Esophagus muscularis mucosa (tissue), 3 donors: ENCODE data around the gene ANXA7.

Source experiments
- POLR2A ChIP-seq: fragments of 450-650 bp; IDR thresholded peaks from one replicate; pipeline ENCODE4 v1.6.1; 2017; ENCODE audit warnings: antibody characterized with exemption, moderate library complexity, mild to moderate bottlenecking, low read depth
- POLR2AphosphoS5 ChIP-seq, 2 donors: sonication (generic); formaldehyde crosslinking; IDR thresholded peaks; one replicate each; pipeline ENCODE4 v1.6.1; 2017; ENCODE audit warnings: antibody characterized with exemption in 2 of 2
- TF ChIP-seq, protein P1 (sequence below), 3 experiments: fragments of 200-600 bp in 2 of 3; fragments of 450-650 bp in 1 of 3; sonication (generic) in 2 of 3; IDR thresholded peaks; one replicate each; pipeline ENCODE4 v1.5.1; 2017 to 2019; ENCODE audit warnings: antibody characterized with exemption in 3 of 3, mild to moderate bottlenecking in 2 of 3, moderate library complexity in 1 of 3

DNA sequence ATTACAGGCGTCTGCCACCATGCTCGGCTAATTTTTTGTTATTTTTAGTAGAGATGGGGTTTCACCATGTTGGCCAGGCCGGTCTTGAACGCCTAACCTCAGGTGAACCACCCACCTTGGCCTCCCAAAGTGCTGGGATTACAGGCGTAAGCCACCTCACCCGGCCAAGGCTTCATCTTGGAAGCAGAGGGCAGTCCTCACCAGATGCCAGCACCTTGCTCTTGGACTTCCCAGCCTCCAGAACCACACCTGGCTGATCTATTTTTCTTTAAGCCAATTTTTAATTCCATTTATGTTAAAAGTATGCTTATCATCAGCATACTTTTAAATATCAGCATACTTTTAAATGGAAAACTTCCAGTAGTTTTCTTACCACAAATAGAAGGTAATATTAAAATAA, 12.2 kb downstream of the ANXA7 start:
- TF ChIP-seq, protein P1, sequence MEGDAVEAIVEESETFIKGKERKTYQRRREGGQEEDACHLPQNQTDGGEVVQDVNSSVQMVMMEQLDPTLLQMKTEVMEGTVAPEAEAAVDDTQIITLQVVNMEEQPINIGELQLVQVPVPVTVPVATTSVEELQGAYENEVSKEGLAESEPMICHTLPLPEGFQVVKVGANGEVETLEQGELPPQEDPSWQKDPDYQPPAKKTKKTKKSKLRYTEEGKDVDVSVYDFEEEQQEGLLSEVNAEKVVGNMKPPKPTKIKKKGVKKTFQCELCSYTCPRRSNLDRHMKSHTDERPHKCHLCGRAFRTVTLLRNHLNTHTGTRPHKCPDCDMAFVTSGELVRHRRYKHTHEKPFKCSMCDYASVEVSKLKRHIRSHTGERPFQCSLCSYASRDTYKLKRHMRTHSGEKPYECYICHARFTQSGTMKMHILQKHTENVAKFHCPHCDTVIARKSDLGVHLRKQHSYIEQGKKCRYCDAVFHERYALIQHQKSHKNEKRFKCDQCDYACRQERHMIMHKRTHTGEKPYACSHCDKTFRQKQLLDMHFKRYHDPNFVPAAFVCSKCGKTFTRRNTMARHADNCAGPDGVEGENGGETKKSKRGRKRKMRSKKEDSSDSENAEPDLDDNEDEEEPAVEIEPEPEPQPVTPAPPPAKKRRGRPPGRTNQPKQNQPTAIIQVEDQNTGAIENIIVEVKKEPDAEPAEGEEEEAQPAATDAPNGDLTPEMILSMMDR (IDR thresholded peaks at IDR 0.05) = no peak
- TF ChIP-seq POLR2A (no peak), POLR2AphosphoS5 (IDR thresholded peaks at IDR 0.05) (no peak)
